Measurements from ENCODE around the gene DPP8.

Gene DPP8

GRCh38 chr15:65529762-65530317 lies 12.4 kb upstream of the DPP8 start:
- Histone ChIP-seq H3K36me3 (ENCODE audit: low read depth) (peaks cover 7% of the 10 kb centered on the region), H3K27me3 (ENCODE audit: insufficient read depth, poor library complexity, severe bottlenecking) (no peaks in the 10 kb centered on the region), H3K4me1 (ENCODE audit: insufficient read depth, poor library complexity, severe bottlenecking) (peaks cover 30% of the 10 kb centered on the region), H3K4me3 (ENCODE audit: severe bottlenecking) (peak overlapping the region; percentile 86), H3K27ac (ENCODE audit: poor library complexity, severe bottlenecking) (peak overlapping the region; percentile 53), H3K9me3 (ENCODE audit: severe bottlenecking) (no peaks in the 10 kb centered on the region)
- DNase-seq (ENCODE audit: low spot score) (no peak), ATAC-seq (ENCODE audit: low read depth) (no peak)
- TF ChIP-seq CTCF (IDR thresholded peaks at IDR 0.05; ENCODE audit: poor library complexity, severe bottlenecking) = no peak

- ATAC-seq (ENCODE audit: low read depth) (no peak), DNase-seq (ENCODE audit: low spot score) (no peak)
- peaks cover 23% of the 10 kb centered on the region for H3K4me1 ChIP-seq (ENCODE audit: insufficient read depth, poor library complexity, severe bottlenecking)
- H3K27ac ChIP-seq (ENCODE audit: poor library complexity, severe bottlenecking) = no peak overlapping the region
- no peaks in the 10 kb centered on the region for H3K27me3 ChIP-seq (ENCODE audit: insufficient read depth, poor library complexity, severe bottlenecking)
- peaks cover 7% of the 10 kb centered on the region for H3K36me3 ChIP-seq (ENCODE audit: low read depth)
- H3K9me3 ChIP-seq (ENCODE audit: severe bottlenecking) = no peaks in the 10 kb centered on the region
- no peak for TF ChIP-seq CTCF (IDR thresholded peaks at IDR 0.05; ENCODE audit: poor library complexity, severe bottlenecking)
- no peak overlapping the region for H3K4me3 ChIP-seq (ENCODE audit: severe bottlenecking)
Measured at GRCh38 chr15:65528461-65529060, 11.1 kb upstream of the DPP8 start.

GRCh38 chr15:65525622-65526021 lies 8.1 kb upstream of the DPP8 start:
- no peak for DNase-seq (ENCODE audit: low spot score)
- no peak overlapping the region for H3K27ac ChIP-seq (ENCODE audit: poor library complexity, severe bottlenecking)

GRCh38 chr15:65524226-65524625 lies 6.7 kb upstream of the DPP8 start:
- no peak for TF ChIP-seq CTCF (IDR thresholded peaks at IDR 0.05; ENCODE audit: poor library complexity, severe bottlenecking)
- no peaks in the 10 kb centered on the region for H3K27me3 ChIP-seq (ENCODE audit: insufficient read depth, poor library complexity, severe bottlenecking)

More at GRCh38 chr15:65525622-65526021, 8.1 kb upstream of the DPP8 start:
- TF ChIP-seq CTCF (IDR thresholded peaks at IDR 0.05; ENCODE audit: poor library complexity, severe bottlenecking) = no peak
- Histone ChIP-seq H3K4me3 (ENCODE audit: severe bottlenecking) (no peak overlapping the region), H3K4me1 (ENCODE audit: insufficient read depth, poor library complexity, severe bottlenecking) (peaks cover 2% of the 10 kb centered on the region), H3K36me3 (ENCODE audit: low read depth) (no peaks in the 10 kb centered on the region), H3K9me3 (ENCODE audit: severe bottlenecking) (no peaks in the 10 kb centered on the region), H3K27me3 (ENCODE audit: insufficient read depth, poor library complexity, severe bottlenecking) (no peaks in the 10 kb centered on the region)
- no peak for ATAC-seq (ENCODE audit: low read depth)

GRCh38 chr15:65521350-65521749 lies 3.9 kb upstream of the DPP8 start:
- no peak overlapping the region for H3K4me3 ChIP-seq (ENCODE audit: severe bottlenecking)

More at GRCh38 chr15:65524226-65524625, 6.7 kb upstream of the DPP8 start:
- DNase-seq (ENCODE audit: low spot score) (no peak), ATAC-seq (ENCODE audit: low read depth) (no peak)
- no peak overlapping the region for H3K27ac ChIP-seq (ENCODE audit: poor library complexity, severe bottlenecking)
- H3K4me3 ChIP-seq (ENCODE audit: severe bottlenecking) = no peak overlapping the region
- no peaks in the 10 kb centered on the region for H3K36me3 ChIP-seq (ENCODE audit: low read depth)
- H3K4me1 ChIP-seq (ENCODE audit: insufficient read depth, poor library complexity, severe bottlenecking) = no peaks in the 10 kb centered on the region
- no peaks in the 10 kb centered on the region for H3K9me3 ChIP-seq (ENCODE audit: severe bottlenecking)

More at GRCh38 chr15:65521350-65521749, 3.9 kb upstream of the DPP8 start:
- H3K9me3 ChIP-seq (ENCODE audit: severe bottlenecking) = no peaks in the 10 kb centered on the region
- H3K4me1 ChIP-seq (ENCODE audit: insufficient read depth, poor library complexity, severe bottlenecking) = peaks cover 2% of the 10 kb centered on the region
- H3K36me3 ChIP-seq (ENCODE audit: low read depth) = no peaks in the 10 kb centered on the region
- ATAC-seq (ENCODE audit: low read depth) (no peak), DNase-seq (ENCODE audit: low spot score) (no peak)
- H3K27ac ChIP-seq (ENCODE audit: poor library complexity, severe bottlenecking) = no peak overlapping the region
- no peak for TF ChIP-seq CTCF (IDR thresholded peaks at IDR 0.05; ENCODE audit: poor library complexity, severe bottlenecking)
- H3K27me3 ChIP-seq (ENCODE audit: insufficient read depth, poor library complexity, severe bottlenecking) = no peaks in the 10 kb centered on the region

Data from RWPE2 (cell line).